Activated T-helper 17 cell treated with anti-CD3 and anti-CD28 coated beads, Interleukin-2, amount 50 U/mL, for 72 hours (primary cell): ENCODE results near the gene MARCO. TPM values are rescaled to one million over a fixed set of nuclear protein-coding genes. Genes with fewer than 3 reads are reported as not detected.
"Not testable (repeated sequence)": the region's sequence is repeated elsewhere in the genome, so short reads cannot be mapped to it uniquely, and the experiment has no call there.

Experiments used
- ATAC-seq: fragments of 150-1000 bp; cut with Tn5 transposase; replicated peaks from 2 replicates; pipeline ENCODE4 v1.10.0; 2021; ENCODE audit warnings: mild to moderate bottlenecking, moderate library complexity
- H3K27ac Mint-ChIP-seq: one replicate; pipeline ENCODE4 v1.8.0; 2022; ENCODE audit warnings: mixed read lengths
- H3K27me3 Mint-ChIP-seq: one replicate; pipeline ENCODE4 v1.8.0; 2022; ENCODE audit warnings: mixed read lengths
- H3K36me3 Mint-ChIP-seq: one replicate; pipeline ENCODE4 v1.8.0; 2022; ENCODE audit warnings: low read depth, mild to moderate bottlenecking, mixed read lengths
- H3K4me1 Mint-ChIP-seq: one replicate; pipeline ENCODE4 v1.8.0; 2022; ENCODE audit warnings: mixed read lengths
- H3K4me3 Mint-ChIP-seq: one replicate; pipeline ENCODE4 v1.8.0; 2022; ENCODE audit warnings: mild to moderate bottlenecking, mixed read lengths
- H3K9me3 Mint-ChIP-seq: one replicate; pipeline ENCODE4 v1.8.0; 2022; ENCODE audit warnings: mixed read lengths
- total RNA-seq, 2 donors: library from RNA; stranded (reverse); gene quantifications; one replicate each; pipeline ENCODE4 v1.2.3, GENCODE V29; 2022

MARCO gene
- total RNA-seq, 2 donors from 2014 or later: not detected

DNA sequence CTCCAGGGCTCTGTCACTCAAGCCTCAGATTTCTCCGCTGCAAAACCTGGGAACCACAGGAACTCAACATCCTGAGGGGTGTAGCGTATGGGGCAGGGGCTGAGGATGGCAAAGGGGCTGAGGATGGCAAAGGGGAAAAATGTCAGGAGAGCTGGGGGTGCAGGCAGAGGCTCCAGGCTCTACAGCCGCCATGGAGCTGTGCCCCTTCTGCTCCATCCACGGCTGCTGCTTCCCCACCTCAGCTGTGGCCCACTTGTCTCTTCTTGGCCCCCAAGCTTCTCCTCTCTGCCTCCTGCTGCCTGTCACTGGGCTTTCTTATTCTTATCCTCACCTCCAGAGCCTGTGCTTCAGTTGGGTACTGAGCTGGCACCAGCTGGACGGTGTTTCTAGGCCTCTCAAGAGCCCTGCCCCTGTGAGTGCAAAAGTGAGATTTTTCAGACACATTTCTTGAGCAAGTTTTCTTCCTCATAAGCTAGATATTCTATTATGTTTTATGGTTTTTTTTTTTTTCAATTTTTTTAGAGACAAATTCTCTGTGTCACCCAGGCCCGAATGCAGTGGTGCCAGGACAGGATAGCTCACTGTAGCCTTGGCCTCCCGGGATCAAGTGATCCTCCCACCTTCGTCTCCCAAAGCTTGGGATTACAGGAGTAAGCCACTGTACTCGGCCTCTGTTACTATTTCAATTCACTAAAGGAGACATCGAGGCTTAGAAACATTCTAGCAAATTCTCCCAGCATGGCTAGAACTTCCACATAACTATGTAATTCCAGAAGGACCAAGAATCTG, 49.0 kb downstream of the MARCO start:
- no peak overlapping the region for H3K4me3 Mint-ChIP-seq
- ATAC-seq: no peak
- H3K27ac Mint-ChIP-seq: no peak overlapping the region
- peaks cover 3% of the 10 kb centered on the region for H3K27me3 Mint-ChIP-seq
- H3K9me3 Mint-ChIP-seq: no peaks in the 10 kb centered on the region
- H3K4me1 Mint-ChIP-seq: no peaks in the 10 kb centered on the region
- no peaks in the 10 kb centered on the region for H3K36me3 Mint-ChIP-seq

DNA sequence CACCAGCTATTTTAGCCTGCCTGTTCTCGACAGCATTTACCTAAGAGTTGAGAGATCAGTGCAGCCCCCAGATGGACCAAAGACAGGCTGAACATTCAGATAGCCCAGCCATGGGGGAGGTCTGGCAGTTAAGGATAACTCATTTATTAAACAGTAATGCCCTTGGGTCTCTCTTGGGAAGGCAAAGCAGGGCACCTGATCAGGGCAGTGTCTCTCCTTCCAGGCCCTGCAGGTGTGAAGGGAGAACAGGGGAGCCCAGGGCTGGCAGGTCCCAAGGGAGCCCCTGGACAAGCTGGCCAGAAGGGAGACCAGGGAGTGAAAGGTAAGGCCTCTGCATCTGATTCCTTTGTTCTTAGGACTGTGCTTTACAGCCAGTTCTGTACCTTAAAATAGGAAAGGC, 49.6 kb downstream of the MARCO start:
- Mint-ChIP-seq H3K36me3 (no peaks in the 10 kb centered on the region), H3K27ac (no peak overlapping the region), H3K4me3 (no peak overlapping the region), H3K9me3 (no peaks in the 10 kb centered on the region), H3K4me1 (no peaks in the 10 kb centered on the region), H3K27me3 (peaks cover 3% of the 10 kb centered on the region)
- no peak for ATAC-seq

DNA sequence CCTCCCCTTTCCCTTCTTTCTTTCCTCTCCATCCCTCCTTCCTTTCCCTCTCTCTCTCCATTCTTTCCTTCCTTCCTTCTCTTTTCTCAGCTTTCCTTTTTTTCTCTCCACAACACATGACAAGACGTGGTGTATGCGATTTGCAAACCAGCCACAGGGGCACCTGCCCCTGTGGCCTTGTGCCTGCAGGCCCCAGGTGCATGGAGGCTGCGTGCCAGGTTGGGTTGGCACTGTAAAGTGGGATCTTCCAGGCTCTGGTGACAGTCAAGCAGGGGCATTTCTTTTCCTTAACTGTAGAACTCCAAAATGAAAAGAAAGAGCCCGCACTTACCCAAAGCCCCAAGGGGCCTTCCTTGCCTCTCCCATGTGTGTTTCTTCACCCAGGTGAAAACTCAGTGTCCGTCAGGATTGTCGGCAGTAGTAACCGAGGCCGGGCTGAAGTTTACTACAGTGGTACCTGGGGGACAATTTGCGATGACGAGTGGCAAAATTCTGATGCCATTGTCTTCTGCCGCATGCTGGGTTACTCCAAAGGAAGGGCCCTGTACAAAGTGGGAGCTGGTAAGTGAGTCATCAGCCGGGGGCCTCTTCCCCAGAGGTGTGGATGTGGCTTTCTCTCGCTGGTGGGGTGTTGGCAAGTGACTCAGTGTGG, 50.9 kb downstream of the MARCO start:
- Mint-ChIP-seq H3K27ac (no peak overlapping the region), H3K27me3 (no peaks in the 10 kb centered on the region), H3K4me1 (no peaks in the 10 kb centered on the region), H3K36me3 (no peaks in the 10 kb centered on the region), H3K9me3 (no peaks in the 10 kb centered on the region), H3K4me3 (no peak overlapping the region)
- peak; percentile 59 for ATAC-seq

DNA sequence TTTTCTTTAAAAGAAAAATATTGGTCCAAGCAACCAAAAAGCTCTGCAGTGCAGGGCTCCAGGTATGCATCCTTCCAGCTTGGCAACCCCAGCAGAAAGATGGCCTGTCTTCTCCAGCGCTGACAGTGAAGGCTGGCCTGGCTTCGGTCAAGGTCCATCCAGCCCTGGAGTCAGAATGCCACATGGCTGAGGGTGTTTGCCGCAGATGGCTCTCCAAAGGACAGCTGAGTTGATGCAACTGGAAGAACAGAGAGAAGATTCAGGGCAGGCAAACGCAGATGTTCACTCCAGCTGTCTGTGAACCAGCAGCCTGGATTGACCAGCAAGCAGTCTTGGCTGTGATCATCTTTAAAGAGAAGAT, 51.4 kb downstream of the MARCO start:
- Mint-ChIP-seq H3K9me3 (no peaks in the 10 kb centered on the region), H3K4me1 (no peaks in the 10 kb centered on the region), H3K27me3 (peaks cover 3% of the 10 kb centered on the region), H3K4me3 (no peak overlapping the region), H3K36me3 (no peaks in the 10 kb centered on the region), H3K27ac (no peak overlapping the region)
- no peak for ATAC-seq

GRCh38 chr2:118994172-118994700, 52.2 kb downstream of the MARCO start:
- Mint-ChIP-seq H3K9me3 (no peaks in the 10 kb centered on the region), H3K4me1 (no peaks in the 10 kb centered on the region), H3K27me3 (peaks cover 4% of the 10 kb centered on the region), H3K27ac (no peak overlapping the region), H3K36me3 (no peaks in the 10 kb centered on the region), H3K4me3 (no peak overlapping the region)
- no peak for ATAC-seq

- Mint-ChIP-seq H3K36me3 (no peaks in the 10 kb centered on the region), H3K27me3 (peaks cover 4% of the 10 kb centered on the region), H3K27ac (no peak overlapping the region), H3K4me3 (no peak overlapping the region), H3K4me1 (no peaks in the 10 kb centered on the region), H3K9me3 (no peaks in the 10 kb centered on the region)
- ATAC-seq: no peak
Measured at GRCh38 chr2:118994778-118995177, 52.8 kb downstream of the MARCO start.

DNA sequence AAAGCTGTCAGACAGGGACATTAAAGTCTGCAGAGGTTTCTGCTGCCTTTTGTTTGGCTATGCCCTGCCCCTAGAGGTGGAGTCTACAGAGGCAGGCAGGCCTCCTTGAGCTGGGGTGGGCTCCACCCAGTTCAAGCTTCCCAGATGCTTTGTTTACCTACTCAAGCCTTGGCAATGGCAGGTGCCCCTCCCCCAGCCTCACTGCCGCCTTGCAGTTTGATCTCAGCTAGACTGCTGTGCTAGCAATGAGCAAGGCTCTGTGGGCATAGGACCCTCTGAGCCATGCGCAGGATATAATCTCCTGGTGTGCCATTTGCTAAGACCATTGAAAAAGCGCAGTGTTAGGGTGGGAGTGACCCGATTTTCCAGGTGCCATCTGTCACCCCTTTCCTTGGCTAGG, 61.9 kb downstream of the MARCO start:
- H3K36me3 Mint-ChIP-seq, H3K27ac Mint-ChIP-seq, ATAC-seq, H3K4me1 Mint-ChIP-seq, H3K27me3 Mint-ChIP-seq, H3K4me3 Mint-ChIP-seq, H3K9me3 Mint-ChIP-seq: not testable (repeated sequence)

- Mint-ChIP-seq H3K4me1 (no peaks in the 10 kb centered on the region), H3K36me3 (no peaks in the 10 kb centered on the region), H3K9me3 (no peaks in the 10 kb centered on the region), H3K4me3 (no peak overlapping the region), H3K27me3 (peaks cover 5% of the 10 kb centered on the region), H3K27ac (no peak overlapping the region)
- no peak for ATAC-seq
Measured at GRCh38 chr2:119004602-119005001, 62.6 kb downstream of the MARCO start.

- no peak for ATAC-seq
- Mint-ChIP-seq H3K27me3 (peaks cover 9% of the 10 kb centered on the region), H3K4me1 (no peaks in the 10 kb centered on the region), H3K27ac (no peak overlapping the region), H3K36me3 (no peaks in the 10 kb centered on the region), H3K4me3 (no peak overlapping the region), H3K9me3 (no peaks in the 10 kb centered on the region)
Measured at GRCh38 chr2:119005051-119005450, 63.1 kb downstream of the MARCO start.

- H3K4me3 Mint-ChIP-seq: no peak overlapping the region
- no peaks in the 10 kb centered on the region for H3K4me1 Mint-ChIP-seq
- no peak for ATAC-seq
- H3K27ac Mint-ChIP-seq: no peak overlapping the region
- H3K27me3 Mint-ChIP-seq: peaks cover 11% of the 10 kb centered on the region
- H3K9me3 Mint-ChIP-seq: no peaks in the 10 kb centered on the region
- no peaks in the 10 kb centered on the region for H3K36me3 Mint-ChIP-seq
Measured at GRCh38 chr2:119005555-119005954, 63.6 kb downstream of the MARCO start.

GRCh38 chr2:119006441-119006840, 64.4 kb downstream of the MARCO start:
- Mint-ChIP-seq H3K9me3 (no peaks in the 10 kb centered on the region), H3K36me3 (no peaks in the 10 kb centered on the region), H3K4me3 (no peak overlapping the region), H3K27me3 (peaks cover 18% of the 10 kb centered on the region), H3K4me1 (no peaks in the 10 kb centered on the region), H3K27ac (no peak overlapping the region)
- ATAC-seq: no peak

DNA sequence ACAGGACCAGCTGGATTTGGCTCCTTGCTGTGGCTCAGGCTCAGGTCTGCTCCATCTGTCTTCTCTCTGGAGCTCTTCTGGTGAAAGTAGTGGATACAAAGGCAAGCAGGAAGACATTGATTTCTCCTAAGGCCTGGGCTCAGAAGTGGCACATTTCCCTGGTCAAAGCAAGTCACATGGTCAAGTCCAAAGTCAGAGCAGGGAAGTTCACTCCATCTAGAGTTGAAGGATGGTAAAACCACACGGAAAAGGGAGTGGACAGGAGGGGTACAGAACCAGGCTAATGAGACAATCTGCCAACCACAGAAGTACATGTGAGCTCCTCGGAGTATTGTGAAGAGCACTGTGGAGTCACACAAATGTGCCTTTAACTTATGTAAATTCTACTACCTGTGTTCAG, 66.1 kb downstream of the MARCO start:
- no peak overlapping the region for H3K4me3 Mint-ChIP-seq
- no peak for ATAC-seq
- no peaks in the 10 kb centered on the region for H3K4me1 Mint-ChIP-seq
- no peaks in the 10 kb centered on the region for H3K9me3 Mint-ChIP-seq
- no peaks in the 10 kb centered on the region for H3K36me3 Mint-ChIP-seq
- H3K27me3 Mint-ChIP-seq: peaks cover 28% of the 10 kb centered on the region
- no peak overlapping the region for H3K27ac Mint-ChIP-seq

DNA sequence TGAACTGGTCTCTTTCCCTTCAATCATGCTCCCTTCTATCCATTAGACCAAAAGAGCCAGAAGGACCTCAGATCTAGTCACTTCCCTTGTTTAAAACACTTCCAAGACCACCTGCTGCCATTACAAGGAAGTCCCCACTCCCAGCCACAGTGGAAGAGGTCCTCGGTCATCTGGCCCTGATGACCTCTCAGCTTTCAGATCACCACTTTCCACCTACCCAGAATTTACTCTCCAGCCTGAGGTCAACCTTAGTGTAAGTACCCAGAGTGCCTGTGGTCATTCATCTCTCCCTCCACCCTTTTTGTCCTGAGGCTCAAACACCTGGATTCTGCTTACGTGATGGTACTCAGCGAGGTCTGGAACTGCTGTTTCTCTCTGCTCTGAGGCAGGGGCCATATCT, 67.1 kb downstream of the MARCO start:
- H3K36me3 Mint-ChIP-seq: no peaks in the 10 kb centered on the region
- no peak overlapping the region for H3K4me3 Mint-ChIP-seq
- no peak for ATAC-seq
- no peak overlapping the region for H3K27ac Mint-ChIP-seq
- peaks cover 28% of the 10 kb centered on the region for H3K27me3 Mint-ChIP-seq
- no peaks in the 10 kb centered on the region for H3K9me3 Mint-ChIP-seq
- no peaks in the 10 kb centered on the region for H3K4me1 Mint-ChIP-seq

DNA sequence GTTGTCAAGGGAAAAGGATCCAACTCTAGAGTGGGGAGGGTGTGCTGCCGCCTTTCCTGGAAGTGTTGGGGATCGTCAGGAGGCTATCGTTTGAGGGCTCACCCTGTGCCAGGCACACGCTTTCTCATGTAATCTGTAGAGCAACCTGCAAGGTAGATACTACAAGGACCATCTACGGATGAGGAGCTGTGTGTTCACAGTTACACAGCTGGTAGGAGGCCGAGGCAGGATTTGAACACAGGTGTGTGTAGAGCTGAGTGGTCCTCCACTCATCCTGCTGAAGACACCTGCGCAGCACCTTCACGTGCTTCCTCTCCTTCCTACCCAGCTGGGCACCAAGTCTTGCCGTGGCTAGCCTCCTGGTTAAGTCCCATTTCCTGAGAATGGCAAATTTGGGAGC, 68.3 kb downstream of the MARCO start:
- peaks cover 28% of the 10 kb centered on the region for H3K27me3 Mint-ChIP-seq
- H3K27ac Mint-ChIP-seq: no peak overlapping the region
- H3K4me1 Mint-ChIP-seq: no peaks in the 10 kb centered on the region
- H3K9me3 Mint-ChIP-seq: no peaks in the 10 kb centered on the region
- ATAC-seq: no peak
- no peak overlapping the region for H3K4me3 Mint-ChIP-seq
- no peaks in the 10 kb centered on the region for H3K36me3 Mint-ChIP-seq

GRCh38 chr2:119011162-119011909, 69.3 kb downstream of the MARCO start:
- ATAC-seq: no peak
- no peaks in the 10 kb centered on the region for H3K4me1 Mint-ChIP-seq
- H3K4me3 Mint-ChIP-seq: no peak overlapping the region
- no peak overlapping the region for H3K27ac Mint-ChIP-seq
- no peaks in the 10 kb centered on the region for H3K9me3 Mint-ChIP-seq
- H3K36me3 Mint-ChIP-seq: no peaks in the 10 kb centered on the region
- peaks cover 28% of the 10 kb centered on the region for H3K27me3 Mint-ChIP-seq
